HepG2 (cell line): ENCODE results near the gene ATXN7L3. TPM values are rescaled to one million over a fixed set of nuclear protein-coding genes. Genes with fewer than 3 reads are reported as not detected.
A peak's percentile ranks its signal among the peaks of the same experiment; 100 is the strongest.

Source experiments
- CERS6 ChIP-seq: sonication (generic); formaldehyde crosslinking; IDR thresholded peaks from 2 replicates; pipeline ENCODE4 v1.5.0; 2020; ENCODE audit warnings: missing genetic modification reagents
- HCFC1 ChIP-seq: fragments of 150-350 bp; IDR thresholded peaks from 2 replicates; pipeline ENCODE4 v1.6.1; 2014; ENCODE audit warnings: low read depth, low read length
- ISX ChIP-seq: sonication (generic); formaldehyde crosslinking; conservative IDR thresholded peaks from 2 replicates; pipeline ENCODE4 v1.5.0; 2020; ENCODE audit warnings: missing genetic modification reagents
- KAT8 ChIP-seq: IDR thresholded peaks from 2 replicates; pipeline ENCODE4 v1.6.1; 2016; ENCODE audit warnings: missing genetic modification reagents, missing compliant biosample characterization
- NFAT5 ChIP-seq: sonication (generic); formaldehyde crosslinking; IDR thresholded peaks from 2 replicates; pipeline ENCODE4 v1.4.0; 2020; ENCODE audit warnings: missing genetic modification reagents
- PAF1 ChIP-seq: IDR thresholded peaks from 2 replicates; pipeline ENCODE4 v1.6.1; 2016; ENCODE audit warnings: missing genetic modification reagents, missing compliant biosample characterization
- SYNCRIP ChIP-seq: fragments of 200-400 bp; formaldehyde crosslinking; IDR thresholded peaks from 2 replicates; pipeline ENCODE4 v1.6.1; 2018; ENCODE audit warnings: mild to moderate bottlenecking, low read depth, low read length; ENCODE audit not compliant: insufficient read depth
- TARDBP ChIP-seq: sonication (generic); formaldehyde crosslinking; IDR thresholded peaks from 2 replicates; pipeline ENCODE4 v1.8.0; 2022; ENCODE audit warnings: mild to moderate bottlenecking, missing genetic modification reagents
- TMF1 ChIP-seq: sonication (generic); formaldehyde crosslinking; IDR thresholded peaks from 2 replicates; pipeline ENCODE4 v1.8.1; 2022; ENCODE audit warnings: low read depth, missing genetic modification reagents
- ZNF121 ChIP-seq: sonication (generic); formaldehyde crosslinking; IDR thresholded peaks from 2 replicates; pipeline ENCODE4 v1.5.0; 2020; ENCODE audit warnings: mild to moderate bottlenecking, missing genetic modification reagents
- ZNF589 ChIP-seq: sonication (generic); formaldehyde crosslinking; conservative IDR thresholded peaks from 2 replicates; pipeline ENCODE4 v1.8.0; 2022; ENCODE audit warnings: mild to moderate bottlenecking, moderate library complexity, missing genetic modification reagents
- ZSCAN30 ChIP-seq: sonication (generic); formaldehyde crosslinking; IDR thresholded peaks from 2 replicates; pipeline ENCODE4 v1.5.0; 2020; ENCODE audit warnings: mild to moderate bottlenecking, missing genetic modification reagents
- polyA plus RNA-seq, 8 experiments: library from polyadenylated mRNA; depleted of rRNA in 3 of 8; stranded (reverse) in 7 of 8; unstranded in 1 of 8; fragments of >200 nt; fragmentation: Illumina TruSeq in 4 of 8; extraction: Trizol in 4 of 8; gene quantifications; 2 replicates each; pipeline versions ENCODE4 v1.2.1 to v1.2.3, GENCODE V29; 2011 to 2016; ENCODE audit warnings: low read depth in 4 of 8, missing spikeins in 1 of 8, mixed read lengths in 1 of 8; ENCODE audit not compliant: insufficient read depth in 1 of 8
- total RNA-seq, 5 experiments: library from RNA; depleted of rRNA; stranded (reverse); fragments of >200 nt; fragmentation: Illumina TruSeq; extraction: Trizol; gene quantifications; 2 replicates each; pipeline ENCODE4 v1.2.3, GENCODE V29; 2016; ENCODE audit warnings: low read depth in 1 of 5
- TF ChIP-seq, protein P1 (sequence below): sonication (generic); formaldehyde crosslinking; IDR thresholded peaks from one replicate; pipeline ENCODE4 v1.5.1; 2020; ENCODE audit warnings: mild to moderate bottlenecking, missing genetic modification reagents; ENCODE audit errors: not compliant biosample characterization
- TF ChIP-seq, protein P2 (sequence below): sonication (generic); formaldehyde crosslinking; conservative IDR thresholded peaks from 2 replicates; pipeline ENCODE4 v1.4.0; 2020; ENCODE audit warnings: missing genetic modification reagents

Gene ATXN7L3
- total and polyA plus RNA-seq, 2 of the 13 experiments (the other 11 are each of a cell fraction or from before 2014, with no cell fraction given): 44.5 to 59.1 TPM

DNA sequence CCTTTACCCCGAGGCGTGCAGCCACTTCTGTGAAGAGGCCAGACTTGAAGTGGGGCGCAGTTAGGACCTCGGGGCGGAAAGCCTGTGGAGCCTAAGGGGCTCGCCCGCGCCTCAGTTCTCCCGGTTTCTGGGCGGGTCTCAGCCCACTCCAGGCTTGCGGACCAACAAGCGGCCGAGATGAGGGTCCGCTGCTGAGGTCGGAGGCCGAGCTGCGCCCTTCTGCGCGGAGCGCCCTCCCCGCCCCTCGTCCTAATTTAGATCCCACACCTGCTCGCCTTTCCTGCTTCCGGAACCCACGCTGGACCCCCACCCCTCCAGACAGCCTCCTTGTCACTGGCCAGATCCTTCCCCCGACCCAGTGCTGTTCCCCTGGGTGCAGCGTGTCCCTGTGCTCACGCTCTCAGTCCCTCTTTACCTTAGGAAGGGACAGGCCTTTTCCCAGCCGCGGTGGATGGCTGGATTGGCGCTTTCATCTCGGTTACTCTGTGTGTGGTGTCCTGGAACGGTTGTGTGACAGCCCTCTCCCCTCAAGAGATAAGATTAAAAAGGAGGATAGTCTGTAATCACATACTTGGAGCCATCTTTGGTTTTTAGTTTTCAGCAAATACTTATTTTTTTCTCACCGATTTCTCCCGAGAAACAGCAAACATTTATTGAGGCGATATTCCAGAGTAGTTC, 933 bp upstream of the ATXN7L3 start (continued):
- TF ChIP-seq NFAT5 (CRISPR knock-in tag): no peak; the same call in 1 of the 2 replicates
- TF ChIP-seq TARDBP: peak; percentile 24
- peak; percentile 88 for TF ChIP-seq KAT8 (CRISPR knock-in tag)
- TF ChIP-seq HCFC1: no peak; the same call in 1 of the 2 replicates
- TF ChIP-seq ZNF121 (CRISPR knock-in tag): no peak
- TF ChIP-seq PAF1 (CRISPR knock-in tag): no peak
- no peak for TF ChIP-seq ZSCAN30 (CRISPR knock-in tag)
- TF ChIP-seq CERS6 (CRISPR knock-in tag): no peak
- TF ChIP-seq, protein P1, sequence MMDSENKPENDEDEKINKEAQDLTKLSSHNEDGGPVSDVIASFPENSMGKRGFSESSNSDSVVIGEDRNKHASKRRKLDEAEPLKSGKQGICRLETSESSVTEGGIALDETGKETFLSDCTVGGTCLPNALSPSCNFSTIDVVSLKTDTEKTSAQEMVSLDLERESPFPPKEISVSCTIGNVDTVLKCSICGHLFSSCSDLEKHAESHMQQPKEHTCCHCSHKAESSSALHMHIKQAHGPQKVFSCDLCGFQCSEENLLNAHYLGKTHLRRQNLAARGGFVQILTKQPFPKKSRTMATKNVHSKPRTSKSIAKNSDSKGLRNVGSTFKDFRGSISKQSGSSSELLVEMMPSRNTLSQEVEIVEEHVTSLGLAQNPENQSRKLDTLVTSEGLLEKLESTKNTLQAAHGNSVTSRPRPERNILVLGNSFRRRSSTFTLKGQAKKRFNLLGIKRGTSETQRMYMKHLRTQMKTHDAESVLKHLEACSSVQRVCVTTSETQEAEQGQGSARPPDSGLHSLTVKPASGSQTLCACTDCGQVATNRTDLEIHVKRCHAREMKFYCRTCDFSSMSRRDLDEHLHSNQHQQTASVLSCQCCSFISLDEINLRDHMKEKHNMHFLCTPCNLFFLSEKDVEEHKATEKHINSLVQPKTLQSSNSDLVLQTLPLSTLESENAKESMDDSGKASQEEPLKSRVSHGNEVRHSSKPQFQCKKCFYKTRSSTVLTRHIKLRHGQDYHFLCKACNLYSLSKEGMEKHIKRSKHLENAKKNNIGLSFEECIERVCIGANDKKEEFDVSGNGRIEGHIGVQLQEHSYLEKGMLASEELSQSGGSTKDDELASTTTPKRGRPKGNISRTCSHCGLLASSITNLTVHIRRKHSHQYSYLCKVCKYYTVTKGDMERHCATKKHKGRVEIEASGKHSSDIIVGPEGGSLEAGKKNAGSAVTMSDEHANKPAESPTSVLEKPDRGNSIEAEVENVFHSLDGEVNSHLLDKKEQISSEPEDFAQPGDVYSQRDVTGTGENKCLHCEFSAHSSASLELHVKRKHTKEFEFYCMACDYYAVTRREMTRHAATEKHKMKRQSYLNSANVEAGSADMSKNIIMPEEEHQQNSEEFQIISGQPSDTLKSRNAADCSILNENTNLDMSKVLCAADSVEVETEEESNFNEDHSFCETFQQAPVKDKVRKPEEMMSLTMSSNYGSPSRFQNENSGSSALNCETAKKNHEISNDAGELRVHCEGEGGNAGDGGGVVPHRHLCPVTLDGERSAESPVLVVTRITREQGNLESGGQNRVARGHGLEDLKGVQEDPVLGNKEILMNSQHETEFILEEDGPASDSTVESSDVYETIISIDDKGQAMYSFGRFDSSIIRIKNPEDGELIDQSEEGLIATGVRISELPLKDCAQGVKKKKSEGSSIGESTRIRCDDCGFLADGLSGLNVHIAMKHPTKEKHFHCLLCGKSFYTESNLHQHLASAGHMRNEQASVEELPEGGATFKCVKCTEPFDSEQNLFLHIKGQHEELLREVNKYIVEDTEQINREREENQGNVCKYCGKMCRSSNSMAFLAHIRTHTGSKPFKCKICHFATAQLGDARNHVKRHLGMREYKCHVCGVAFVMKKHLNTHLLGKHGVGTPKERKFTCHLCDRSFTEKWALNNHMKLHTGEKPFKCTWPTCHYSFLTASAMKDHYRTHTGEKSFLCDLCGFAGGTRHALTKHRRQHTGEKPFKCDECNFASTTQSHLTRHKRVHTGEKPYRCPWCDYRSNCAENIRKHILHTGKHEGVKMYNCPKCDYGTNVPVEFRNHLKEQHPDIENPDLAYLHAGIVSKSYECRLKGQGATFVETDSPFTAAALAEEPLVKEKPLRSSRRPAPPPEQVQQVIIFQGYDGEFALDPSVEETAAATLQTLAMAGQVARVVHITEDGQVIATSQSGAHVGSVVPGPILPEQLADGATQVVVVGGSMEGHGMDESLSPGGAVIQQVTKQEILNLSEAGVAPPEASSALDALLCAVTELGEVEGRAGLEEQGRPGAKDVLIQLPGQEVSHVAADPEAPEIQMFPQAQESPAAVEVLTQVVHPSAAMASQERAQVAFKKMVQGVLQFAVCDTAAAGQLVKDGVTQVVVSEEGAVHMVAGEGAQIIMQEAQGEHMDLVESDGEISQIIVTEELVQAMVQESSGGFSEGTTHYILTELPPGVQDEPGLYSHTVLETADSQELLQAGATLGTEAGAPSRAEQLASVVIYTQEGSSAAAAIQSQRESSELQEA (CRISPR knock-in tag): no peak
- TF ChIP-seq TMF1 (CRISPR knock-in tag): peak; percentile 68; the same call in 1 of the 2 replicates
- TF ChIP-seq, protein P2, sequence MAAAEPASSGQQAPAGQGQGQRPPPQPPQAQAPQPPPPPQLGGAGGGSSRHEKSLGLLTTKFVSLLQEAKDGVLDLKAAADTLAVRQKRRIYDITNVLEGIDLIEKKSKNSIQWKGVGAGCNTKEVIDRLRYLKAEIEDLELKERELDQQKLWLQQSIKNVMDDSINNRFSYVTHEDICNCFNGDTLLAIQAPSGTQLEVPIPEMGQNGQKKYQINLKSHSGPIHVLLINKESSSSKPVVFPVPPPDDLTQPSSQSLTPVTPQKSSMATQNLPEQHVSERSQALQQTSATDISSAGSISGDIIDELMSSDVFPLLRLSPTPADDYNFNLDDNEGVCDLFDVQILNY: 0 out of 2 replicates have a peak, but pooled peaks have one; percentile 3
- TF ChIP-seq ZNF589: no peak; the same call in 1 of the 2 replicates
- TF ChIP-seq ISX: no peak
- no peak for TF ChIP-seq SYNCRIP
